Inferior parietal cortex (tissue), 1 donor: ENCODE results near the gene LIN28B.
"Not testable (repeated sequence)": the region's sequence is repeated elsewhere in the genome, so short reads cannot be mapped to it uniquely, and the experiment has no call there.

ENCODE experiments used
- DNase-seq: peaks from one replicate; pipeline ENCODE4 v3.0.0-alpha.2; 2016; ENCODE audit errors: extremely low spot score

LIN28B gene

DNA sequence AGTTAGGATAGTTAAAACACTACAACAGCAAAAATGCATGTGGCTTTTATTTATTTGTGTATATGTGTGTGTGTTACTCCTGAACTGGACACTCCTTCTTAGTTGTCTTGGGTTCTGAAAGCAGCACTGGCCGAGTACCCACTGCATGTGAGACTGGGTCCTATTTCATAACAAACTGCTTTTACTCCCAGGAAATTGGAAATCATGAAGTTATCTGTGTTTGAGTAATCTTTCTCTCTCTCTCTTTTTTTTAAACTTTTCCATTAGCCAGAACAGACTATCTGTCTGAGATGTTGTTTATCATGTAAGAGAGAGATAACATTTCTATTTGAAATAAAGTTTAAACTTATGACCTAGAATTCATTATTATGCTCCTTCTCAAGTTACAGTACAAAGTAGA, 110.4 kb downstream of the LIN28B start:
- DNase-seq: no peak

DNA sequence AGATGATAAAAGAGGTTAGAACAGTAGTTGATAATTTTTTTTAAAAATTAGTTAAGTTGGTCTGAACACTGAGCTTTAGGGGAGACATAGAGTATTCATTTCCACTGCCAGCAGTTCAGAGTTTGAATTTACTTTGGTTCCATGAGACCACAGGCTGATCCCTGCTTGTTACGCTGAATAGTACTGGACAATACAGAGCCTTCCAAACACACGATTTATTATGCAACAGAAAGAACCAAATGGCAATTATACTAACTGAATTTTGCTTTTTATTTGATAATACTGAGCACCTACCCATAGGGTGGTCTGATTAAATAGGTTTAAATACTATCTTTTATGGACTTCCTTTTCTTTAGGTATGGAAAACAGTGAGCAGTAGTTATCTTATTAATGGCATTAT, 111.5 kb downstream of the LIN28B start:
- DNase-seq: no peak

DNA sequence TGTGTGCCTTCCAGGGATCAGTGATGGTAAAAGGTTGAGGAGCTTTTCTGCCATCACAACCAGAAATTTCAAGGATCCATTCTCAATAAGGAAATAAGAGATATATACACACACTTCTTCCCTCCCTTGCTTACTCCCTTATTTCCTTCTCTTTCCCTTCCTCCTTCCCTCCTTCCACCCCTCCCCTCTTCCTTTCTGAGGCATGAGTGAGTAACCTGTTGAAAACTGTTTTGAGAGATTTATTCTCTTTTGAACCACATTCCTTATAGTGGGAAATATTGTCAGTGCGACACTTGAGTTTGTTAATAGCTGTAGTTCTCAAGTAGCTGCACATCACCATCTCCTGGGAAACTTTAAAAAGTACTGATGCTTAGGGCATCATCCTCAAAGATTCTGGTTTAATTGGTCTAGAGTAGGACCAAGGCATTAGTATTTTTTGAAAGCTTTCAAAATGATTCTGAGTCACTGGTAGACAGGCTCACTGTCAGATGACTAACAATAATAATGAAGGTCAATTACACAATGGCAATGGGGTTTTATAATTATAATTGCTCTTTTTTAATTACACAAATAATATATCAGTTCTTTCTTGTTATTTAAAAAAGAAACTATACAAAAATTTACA, 113.0 kb downstream of the LIN28B start:
- DNase-seq: no peak

DNA sequence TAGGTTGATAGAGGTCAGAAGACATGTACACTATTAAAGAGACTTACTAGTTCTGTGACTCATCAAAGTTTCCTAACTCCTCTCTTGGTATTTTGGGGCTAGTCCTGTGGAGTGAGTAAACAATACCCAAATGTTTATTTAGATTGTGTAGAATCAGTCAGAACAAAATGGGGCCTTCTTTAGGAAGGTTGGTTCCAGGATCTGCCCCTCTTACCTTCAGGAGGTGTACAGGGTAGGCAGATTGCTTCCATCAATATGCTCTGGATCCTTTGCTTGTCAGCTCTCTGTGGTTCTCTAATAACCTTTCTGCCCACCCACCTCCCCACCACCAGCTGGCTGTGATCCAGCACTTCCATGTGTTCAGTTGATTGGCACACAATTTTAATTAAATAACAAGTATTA, 115.9 kb downstream of the LIN28B start:
- DNase-seq: no peak

DNA sequence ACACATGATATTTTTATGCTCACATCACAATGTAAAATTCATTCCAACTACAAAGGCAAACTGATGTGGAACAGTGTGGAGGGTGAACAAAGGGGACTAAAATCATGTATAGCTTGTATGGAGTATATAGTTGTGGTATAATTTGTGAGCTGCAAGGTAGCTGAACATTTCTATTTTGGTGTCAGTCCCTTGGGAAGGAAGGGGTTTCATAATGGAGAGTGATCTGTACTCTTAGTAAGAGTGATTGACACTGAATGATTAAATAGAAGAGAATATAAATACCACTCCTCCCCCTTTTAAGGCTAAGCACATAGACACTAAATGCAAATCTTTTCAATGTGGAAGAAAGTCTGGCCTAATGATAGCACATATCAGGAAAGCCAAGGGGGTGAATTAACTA, 118.3 kb downstream of the LIN28B start:
- no peak for DNase-seq

DNA sequence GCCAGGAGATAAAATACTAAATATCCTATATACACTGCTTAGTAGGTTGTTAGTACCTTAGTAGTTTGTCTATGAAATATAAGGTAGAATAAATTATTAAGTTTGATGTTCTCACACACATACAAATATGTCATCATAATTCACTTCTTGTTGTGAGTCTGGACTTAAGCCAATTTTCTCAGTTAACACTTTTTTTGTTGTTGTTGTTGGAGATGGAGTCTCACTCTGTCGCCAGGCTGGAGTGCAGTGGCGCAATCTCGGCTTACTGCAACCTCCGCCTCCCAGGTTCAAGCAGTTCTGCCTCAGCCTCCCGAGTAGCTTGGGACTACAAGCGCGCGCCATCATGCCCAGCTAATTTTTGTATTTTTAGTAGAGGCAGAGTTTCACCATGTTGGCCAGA, 119.5 kb downstream of the LIN28B start:
- DNase-seq: not testable (repeated sequence)

DNA sequence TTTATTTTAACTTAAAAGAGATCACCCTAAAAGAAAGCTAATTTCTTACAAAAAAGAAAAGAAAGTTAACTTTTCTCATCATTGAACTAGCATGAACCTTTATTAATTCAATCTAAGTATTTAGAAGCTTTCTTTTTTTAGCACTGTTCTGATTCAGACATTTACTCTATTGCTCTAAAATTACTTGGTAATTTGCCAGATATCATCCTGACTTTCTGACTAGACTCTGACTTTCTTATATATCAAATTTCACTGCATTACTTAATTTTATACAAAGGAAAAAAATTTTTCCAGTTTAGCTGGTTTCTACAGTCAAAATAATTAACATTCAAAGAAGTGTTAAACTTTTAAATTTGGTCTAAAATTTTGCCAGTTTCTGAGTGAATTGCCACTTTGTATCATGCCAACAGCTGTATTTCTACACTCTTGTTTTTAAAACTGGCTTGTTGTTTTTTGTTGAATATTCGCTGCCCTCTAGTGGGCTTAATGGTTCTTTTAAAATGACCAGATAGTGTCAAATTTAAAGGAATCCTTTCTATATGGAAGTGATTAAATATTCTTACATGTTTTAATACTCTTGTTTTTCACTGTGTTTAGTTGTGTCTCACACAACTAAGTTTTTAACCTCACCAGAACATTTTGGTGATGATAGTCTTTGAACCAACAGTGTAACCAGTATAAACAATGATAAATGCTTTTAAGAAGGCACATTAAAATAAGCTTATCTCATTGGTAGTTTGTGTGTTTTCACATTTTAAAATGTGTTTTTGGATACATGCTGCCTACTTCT, 120.9 kb downstream of the LIN28B start:
- peak; percentile 77 for DNase-seq

DNA sequence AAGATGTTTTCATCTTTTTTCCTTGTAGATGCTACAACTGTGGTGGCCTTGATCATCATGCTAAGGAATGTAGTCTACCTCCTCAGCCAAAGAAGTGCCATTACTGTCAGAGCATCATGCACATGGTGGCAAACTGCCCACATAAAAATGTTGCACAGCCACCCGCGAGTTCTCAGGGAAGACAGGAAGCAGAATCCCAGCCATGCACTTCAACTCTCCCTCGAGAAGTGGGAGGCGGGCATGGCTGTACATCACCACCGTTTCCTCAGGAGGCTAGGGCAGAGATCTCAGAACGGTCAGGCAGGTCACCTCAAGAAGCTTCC, 121.4 kb downstream of the LIN28B start:
- DNase-seq: no peak

DNA sequence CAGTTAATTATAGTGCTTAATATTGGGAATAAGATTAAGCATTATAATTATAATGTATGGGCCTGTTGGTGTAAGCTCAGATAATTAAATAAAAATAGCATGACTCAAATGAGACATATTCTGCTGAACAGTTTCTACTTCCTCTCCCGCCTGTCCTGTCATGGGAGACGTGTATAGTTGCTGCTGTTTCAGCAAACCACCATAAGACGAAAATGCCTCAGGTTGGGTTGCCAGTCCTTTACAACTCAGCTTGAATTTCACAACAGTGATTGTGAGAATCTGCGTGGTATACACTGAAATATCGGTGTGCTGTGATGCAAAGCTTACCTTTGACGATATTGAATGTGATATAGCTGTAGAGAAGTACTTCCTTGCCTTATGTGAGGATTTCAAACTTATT, 123.4 kb downstream of the LIN28B start:
- DNase-seq: no peak

DNA sequence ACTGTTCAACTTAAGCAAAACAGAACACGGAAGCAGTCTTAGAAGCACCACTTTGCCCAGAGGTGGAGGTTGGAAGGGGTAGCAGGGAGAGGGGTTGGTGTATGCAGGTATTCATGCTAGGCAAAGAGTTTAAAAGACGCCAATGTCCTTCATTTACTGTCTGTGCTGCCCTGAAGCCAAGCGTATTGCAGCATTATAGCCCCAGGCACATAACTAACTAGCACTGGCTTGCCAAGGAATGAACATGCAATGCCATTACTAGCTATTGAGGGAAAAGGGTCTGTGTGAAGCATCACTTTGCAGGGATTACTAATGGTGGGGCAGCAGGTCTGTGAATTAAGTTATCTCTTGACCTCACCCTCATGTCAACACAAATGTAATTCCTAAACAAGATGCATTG, 124.8 kb downstream of the LIN28B start:
- DNase-seq: not testable (repeated sequence)

DNA sequence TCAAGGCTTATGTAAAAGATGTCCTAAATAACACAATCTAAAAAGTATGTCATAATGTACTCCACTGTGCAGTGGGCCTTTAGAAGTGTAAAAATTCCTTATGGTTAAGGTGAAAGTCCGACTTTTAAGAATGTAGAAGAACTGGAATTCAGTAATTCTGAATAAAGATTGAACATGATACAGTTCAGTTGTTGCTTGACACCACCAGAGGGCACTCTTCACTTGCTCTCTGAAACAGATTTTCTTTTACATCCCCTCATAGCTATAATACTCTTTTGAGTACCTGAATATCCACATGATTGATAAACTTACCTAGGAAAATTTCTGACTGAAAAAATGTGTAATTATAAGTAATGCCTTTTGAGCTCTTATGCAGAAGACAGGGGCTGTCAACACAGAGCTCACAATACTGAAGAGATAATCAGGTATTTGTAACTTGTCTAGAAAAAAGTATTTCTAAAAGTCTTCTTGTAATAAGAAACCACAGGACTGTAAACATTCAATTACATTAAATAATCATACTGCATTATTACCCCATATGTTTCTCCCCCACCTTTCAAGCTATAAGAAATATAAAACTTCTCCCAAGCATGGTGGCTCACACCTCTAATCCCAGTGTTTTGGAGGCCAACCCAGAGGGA, 130.8 kb downstream of the LIN28B start:
- DNase-seq: peak; percentile 76

DNA sequence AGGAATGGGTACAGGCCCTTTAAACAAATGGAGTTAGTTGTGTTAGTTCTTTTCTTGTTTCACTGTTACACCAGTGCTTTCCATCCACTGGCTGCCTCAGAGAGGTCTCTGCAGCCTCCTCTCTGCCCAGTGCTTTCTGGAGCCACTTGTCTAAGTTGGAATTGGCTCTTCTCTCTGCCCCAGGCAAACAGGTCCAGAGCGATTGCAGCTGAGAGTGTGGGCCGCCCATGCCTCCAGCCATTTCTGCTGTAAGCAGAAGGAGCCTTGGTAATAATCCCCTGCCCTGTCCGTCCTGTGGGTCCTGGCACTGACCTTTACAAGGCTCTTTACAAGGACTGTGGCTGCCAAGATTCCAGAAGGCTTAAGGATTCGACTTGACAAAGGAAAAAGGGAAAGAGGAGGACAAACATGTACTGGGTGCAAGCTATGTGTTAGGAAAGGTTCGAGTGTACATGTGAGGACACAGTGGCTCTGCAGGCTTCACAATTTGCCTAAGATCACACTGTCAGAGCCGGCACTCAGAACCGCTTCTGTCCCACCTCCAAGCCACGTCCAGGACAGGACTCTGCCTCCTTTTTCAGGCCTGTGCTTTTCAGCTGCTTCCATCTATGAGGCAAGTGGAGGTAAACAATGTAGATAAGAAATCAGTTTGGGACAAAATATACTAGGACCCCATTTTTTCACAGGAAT, 134.4 kb downstream of the LIN28B start:
- no peak for DNase-seq

DNA sequence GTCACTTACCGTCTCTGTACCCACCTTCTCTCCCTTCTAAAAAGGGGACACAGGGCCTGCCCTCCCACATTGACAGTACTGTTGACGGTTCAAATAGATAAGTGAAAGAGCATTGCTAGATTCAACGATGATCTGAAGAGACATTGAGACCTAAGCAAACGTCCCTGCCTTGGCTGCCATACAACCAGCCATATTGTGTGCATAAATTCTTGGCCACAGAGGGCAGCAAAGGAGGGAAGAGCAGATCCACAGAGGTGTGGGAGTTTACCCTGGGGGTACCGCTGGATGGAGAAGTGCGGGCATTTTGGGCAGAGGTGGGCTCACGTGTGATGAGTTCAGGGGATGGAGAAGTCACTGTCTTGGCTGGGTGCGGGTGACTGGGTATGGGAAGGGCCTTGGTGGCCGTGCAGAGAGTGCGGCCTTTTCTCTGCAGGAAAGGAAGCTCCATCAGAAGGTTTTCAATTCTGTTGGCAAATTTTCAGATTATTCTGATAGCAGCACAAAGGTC, 137.3 kb downstream of the LIN28B start:
- no peak for DNase-seq

DNA sequence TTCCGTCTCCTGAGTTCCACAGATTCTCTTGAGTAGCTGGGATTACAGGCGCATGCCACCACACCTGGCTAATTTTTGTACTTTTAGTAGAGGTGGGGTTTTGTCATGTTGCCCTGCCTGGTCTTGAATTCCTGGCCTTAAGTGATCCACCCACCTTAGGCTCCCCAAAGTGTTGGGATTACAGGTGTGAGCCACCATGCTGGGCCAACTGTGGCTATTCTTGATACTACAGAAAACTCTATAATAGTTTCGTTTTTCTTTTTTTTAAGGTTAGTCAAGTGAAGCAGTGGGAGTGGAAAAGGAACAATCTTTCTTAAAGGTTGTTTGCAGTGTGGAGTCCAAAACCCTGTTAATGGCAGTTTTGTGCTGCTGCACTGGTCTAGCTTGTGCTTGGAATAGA, 138.2 kb downstream of the LIN28B start:
- DNase-seq: no peak

DNA sequence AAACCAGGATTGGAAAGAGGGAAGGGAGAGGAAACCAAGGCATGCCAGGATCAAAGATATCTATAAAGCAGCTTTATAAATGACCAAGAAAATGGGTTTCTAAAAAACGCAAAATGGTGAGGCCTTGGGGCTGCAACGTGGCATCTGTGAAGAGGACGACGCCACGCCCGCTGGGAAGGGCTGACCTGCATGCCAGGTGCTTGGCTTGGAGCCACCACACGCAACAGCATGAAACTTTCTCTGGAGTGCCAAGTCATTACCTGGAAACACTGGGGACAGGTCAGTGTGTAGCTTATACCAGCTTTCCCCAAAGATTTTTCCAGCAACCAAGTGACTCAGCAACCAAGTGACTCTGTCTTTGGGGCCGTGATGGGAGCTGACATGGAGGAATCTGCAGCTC, 140.4 kb downstream of the LIN28B start:
- no peak for DNase-seq

DNA sequence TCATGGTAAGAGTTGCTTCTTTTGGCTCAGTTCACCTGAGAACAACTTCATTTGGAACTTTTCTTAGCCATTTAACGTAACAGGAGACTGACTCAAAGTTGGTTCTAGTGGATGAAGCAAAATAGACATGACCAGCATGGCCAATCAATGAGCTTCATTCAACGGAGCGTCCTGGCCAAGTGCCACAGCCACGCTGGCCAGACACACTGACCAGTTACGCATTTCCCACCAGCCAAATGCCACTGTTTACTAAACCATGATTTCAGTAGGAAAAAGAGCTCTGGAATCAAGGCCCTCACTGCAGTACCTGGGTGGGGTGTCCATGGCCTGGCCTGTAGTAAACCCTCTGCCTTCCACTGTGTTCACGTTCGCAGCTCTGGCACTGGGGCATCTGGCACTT, 142.5 kb downstream of the LIN28B start:
- peak; percentile 43 for DNase-seq

DNA sequence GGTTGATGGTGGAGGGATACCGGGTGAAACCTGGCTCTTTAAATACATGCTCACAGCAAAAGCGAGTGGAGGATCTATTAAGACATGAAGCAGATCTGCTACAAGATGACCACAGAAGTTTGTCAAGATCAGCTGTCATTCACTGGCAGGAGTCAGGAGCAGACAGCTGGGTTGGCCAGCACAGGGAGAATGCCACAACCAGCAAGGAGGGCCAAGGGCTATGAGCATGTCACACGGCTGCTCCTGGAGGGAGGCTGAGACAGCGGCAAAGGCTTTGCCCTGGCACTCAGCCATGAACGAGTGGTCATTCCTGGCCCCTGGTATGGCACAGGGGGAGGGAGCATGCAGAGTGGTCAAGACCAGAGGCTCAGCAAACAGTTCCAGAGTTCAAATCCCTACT, 145.3 kb downstream of the LIN28B start:
- no peak for DNase-seq

DNA sequence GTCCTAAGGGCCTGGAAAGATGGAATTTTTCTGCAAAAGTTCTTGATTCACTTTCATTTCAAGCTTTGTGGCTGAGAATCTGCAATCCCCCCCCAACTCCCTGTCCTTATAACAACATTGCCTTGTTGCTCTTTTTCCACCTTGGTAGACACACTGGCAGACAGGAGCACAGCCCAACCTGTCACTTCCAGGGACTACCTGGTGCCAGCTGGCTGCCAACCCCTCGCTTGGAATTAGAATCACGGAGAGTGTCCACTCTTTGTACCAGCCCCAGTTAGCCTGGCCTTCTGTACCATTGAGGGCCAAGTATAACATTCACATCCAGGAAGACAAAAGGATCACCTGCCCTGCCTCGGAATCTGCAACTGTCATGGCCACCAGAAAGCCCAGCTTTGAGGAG, 148.2 kb downstream of the LIN28B start:
- no peak for DNase-seq

DNA sequence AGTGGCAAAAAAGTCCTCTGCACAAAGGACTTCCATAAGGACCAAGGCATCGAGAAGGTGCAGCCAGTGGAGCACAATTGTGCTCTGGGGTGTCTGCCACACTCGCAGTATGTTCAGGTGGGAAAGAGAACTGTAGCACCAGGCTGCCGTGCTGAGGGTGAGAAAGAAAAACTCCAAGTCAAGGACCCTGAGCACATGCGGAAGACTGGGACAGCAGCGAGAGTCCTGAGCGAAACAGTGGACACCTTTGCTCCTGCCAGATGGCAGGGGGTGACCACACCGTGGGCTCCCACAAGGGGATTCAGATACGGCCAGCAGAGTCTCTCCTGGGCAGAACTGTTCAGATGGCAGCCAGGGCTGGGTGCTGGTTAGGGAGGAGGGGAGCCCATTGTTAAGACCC, 149.4 kb downstream of the LIN28B start:
- DNase-seq: no peak

DNA sequence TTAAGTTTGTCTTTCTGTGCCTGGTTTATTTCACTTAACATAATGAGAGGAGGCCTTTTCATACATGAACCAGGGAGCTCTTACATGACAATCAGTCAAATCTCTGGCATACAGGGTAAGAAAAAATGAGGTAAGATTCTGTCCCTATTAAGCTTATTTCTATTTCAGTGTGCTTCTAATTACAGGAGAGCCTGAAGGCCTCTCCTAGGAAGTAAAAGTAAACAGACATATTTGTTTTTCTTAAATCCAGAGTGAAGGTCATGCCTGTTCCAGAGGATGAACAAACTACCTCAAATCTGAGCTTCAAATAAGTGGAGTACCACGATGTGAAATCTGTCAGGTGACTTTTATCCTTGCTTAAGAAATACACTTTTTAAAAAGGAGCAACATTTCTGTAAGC, 150.3 kb downstream of the LIN28B start:
- no peak for DNase-seq

DNA sequence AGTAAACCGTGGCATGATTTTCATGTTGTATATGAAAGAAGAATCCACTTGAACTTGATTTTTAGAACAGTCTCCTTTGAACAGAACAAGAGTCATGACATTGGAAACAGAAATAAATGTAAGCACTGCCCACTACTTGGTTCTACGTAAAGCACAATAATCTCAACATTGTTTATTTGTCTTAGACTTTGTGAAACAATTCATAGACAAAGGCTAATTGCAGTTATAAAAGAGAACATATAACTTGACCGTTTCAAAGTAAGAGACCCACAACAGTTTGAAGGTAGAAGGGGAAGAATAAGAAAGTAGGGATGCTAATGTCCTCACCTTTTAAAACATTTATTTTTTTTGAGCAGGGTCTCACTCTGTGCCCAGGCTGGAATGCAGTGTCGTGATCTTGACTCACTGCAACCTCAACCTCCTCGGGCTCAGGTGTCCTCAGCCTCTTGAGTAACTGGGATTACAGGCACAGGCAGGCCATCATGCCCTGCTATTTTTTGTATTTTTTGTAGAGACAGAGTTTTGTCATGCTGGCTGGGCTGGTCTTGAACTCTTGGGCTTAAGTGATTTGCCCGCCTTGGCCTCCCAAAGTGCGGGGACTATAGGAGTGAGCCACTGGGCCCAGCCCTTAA, 151.8 kb downstream of the LIN28B start:
- no peak for DNase-seq
